ENCODE measurements around the gene ATP5IF1. TPM values are rescaled to one million over a fixed set of nuclear protein-coding genes. Genes with fewer than 3 reads are reported as not detected.

ATP5IF1 gene
- total RNA-seq, 1 donor from 2014 or later = 505 TPM

- no peak for TF ChIP-seq CTCF (conservative IDR thresholded peaks at IDR 0.05; ENCODE audit: low read depth, low read length)
- no peak for DNase-seq (ENCODE audit: low read depth)
- H3K4me3 ChIP-seq (ENCODE audit: low read depth, low read length) = no peak overlapping the region
Observed at GRCh38 chr1:28209700-28210099, 26.2 kb upstream of the ATP5IF1 start.

- DNase-seq (ENCODE audit: low read depth) = no peak
- no peak overlapping the region for H3K4me3 ChIP-seq (ENCODE audit: low read depth, low read length)
- TF ChIP-seq CTCF (conservative IDR thresholded peaks at IDR 0.05; ENCODE audit: low read depth, low read length) = no peak
Observed at GRCh38 chr1:28213315-28213714, 22.6 kb upstream of the ATP5IF1 start.

- DNase-seq (ENCODE audit: low read depth) = no peak
- no peak overlapping the region for H3K4me3 ChIP-seq (ENCODE audit: low read depth, low read length)
- no peak for TF ChIP-seq CTCF (conservative IDR thresholded peaks at IDR 0.05; ENCODE audit: low read depth, low read length)
Observed at GRCh38 chr1:28229089-28229488, 6.8 kb upstream of the ATP5IF1 start.

- no peak for TF ChIP-seq CTCF (conservative IDR thresholded peaks at IDR 0.05; ENCODE audit: low read depth, low read length)
- DNase-seq (ENCODE audit: low read depth) = no peak
Observed at GRCh38 chr1:28229996-28230395, 5.9 kb upstream of the ATP5IF1 start.

GRCh38 chr1:28232558-28233263 is 3.2 kb upstream of the ATP5IF1 start, which contains the start of gene DNAJC8:
Gene DNAJC8 (minus strand): TSS chr1:28233029. CDS start chr1:28232998, 31 bp downstream.
- DNase-seq (ENCODE audit: low read depth) = no peak
- TF ChIP-seq CTCF (conservative IDR thresholded peaks at IDR 0.05; ENCODE audit: low read depth, low read length) = no peak
- H3K4me3 ChIP-seq (ENCODE audit: low read depth, low read length) = peak within 1 kb of the TSS; percentile 96

More at GRCh38 chr1:28229996-28230395, 5.9 kb upstream of the ATP5IF1 start:
- H3K4me3 ChIP-seq (ENCODE audit: low read depth, low read length) = no peak overlapping the region

GRCh38 chr1:28233264-28233606 is 2.7 kb upstream of the ATP5IF1 start:
- TF ChIP-seq CTCF (conservative IDR thresholded peaks at IDR 0.05; ENCODE audit: low read depth, low read length) = no peak
- DNase-seq (ENCODE audit: low read depth) = no peak
- peak overlapping the region; percentile 96 for H3K4me3 ChIP-seq (ENCODE audit: low read depth, low read length)
